ENCODE data around the gene DNAH14.

The DNAH14 gene

GRCh38 chr1:225422031-225422605, 492.6 kb downstream of the DNAH14 start:
- TF ChIP-seq CTCF (IDR thresholded peaks at IDR 0.05; ENCODE audit: extremely low read depth, missing control alignments), result no peak
- no peak for DNase-seq (ENCODE audit: low spot score)

- DNase-seq (ENCODE audit: low spot score), result no peak
- TF ChIP-seq CTCF (IDR thresholded peaks at IDR 0.05; ENCODE audit: extremely low read depth, missing control alignments), result no peak
Measured at GRCh38 chr1:225422795-225423517, 493.5 kb downstream of the DNAH14 start.

GRCh38 chr1:225423518-225423855, 494.0 kb downstream of the DNAH14 start:
- DNase-seq (ENCODE audit: low spot score), result no peak

GRCh38 chr1:225424562-225425200, 495.2 kb downstream of the DNAH14 start:
- no peak for DNase-seq (ENCODE audit: low spot score)
- no peak for TF ChIP-seq CTCF (IDR thresholded peaks at IDR 0.05; ENCODE audit: extremely low read depth, missing control alignments)

More at GRCh38 chr1:225423518-225423855, 494.0 kb downstream of the DNAH14 start:
- no peak for TF ChIP-seq CTCF (IDR thresholded peaks at IDR 0.05; ENCODE audit: extremely low read depth, missing control alignments)

- no peak for TF ChIP-seq CTCF (IDR thresholded peaks at IDR 0.05; ENCODE audit: extremely low read depth, missing control alignments)
- DNase-seq (ENCODE audit: low spot score), result no peak
Measured at GRCh38 chr1:225425201-225425786, 495.8 kb downstream of the DNAH14 start.

- no peak for TF ChIP-seq CTCF (IDR thresholded peaks at IDR 0.05; ENCODE audit: extremely low read depth, missing control alignments)
- peak; percentile 30 for DNase-seq (ENCODE audit: low spot score)
Measured at GRCh38 chr1:225426395-225427234, 497.1 kb downstream of the DNAH14 start.

Measured in GM20000 (cell line).